Body of pancreas (tissue), 4 donors: ENCODE measurements around the gene HAUS6.

ENCODE experiments used
- POLR2A ChIP-seq, 3 donors: fragments of 450-650 bp; IDR thresholded peaks; one replicate each; pipeline ENCODE4 v1.6.1; 2016; ENCODE audit warnings: antibody characterized with exemption in 3 of 3, mild to moderate bottlenecking in 2 of 3
- TF ChIP-seq, protein P1 (sequence below), 7 experiments: fragments of 450-650 bp in 4 of 7; fragments of 200-600 bp in 3 of 7; sonication (generic) in 3 of 7; IDR thresholded peaks; one replicate each; pipeline ENCODE4 v1.5.1; 2016 to 2019; ENCODE audit warnings: antibody characterized with exemption in 7 of 7

DNA sequence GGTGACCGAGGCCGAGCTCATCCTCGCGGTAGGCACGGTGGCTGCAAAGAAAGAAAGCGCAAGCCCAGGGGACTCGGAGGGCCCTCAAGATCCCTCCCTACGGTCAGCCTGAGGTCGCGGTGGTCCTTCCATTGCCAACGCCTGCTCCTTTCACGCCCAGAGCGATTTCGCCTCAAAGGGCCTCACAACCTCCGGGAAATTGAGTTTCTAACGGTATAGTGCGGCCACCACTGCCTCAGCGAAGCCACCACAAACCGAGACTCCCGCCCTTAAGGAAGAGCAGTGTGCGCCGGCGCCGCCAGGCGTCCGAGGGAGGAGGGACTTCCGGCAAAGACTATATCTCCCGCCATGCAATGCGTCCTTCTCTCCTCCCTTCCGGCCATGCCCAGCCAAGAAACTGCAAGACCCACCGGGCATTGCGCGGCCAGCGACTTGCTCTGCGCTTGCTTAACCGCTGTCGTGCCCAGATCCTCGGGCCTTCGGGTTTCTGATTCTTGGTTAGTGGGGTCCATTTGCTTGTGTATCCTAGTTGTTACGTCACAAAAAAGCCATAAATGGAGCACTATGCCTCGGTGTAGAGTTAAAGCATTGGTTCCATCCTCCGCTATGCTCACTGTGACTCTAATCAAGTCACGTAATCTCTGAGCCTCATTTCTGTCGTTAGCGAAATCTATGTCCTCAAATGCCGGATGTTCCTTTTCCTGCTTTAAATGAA is at the start of gene HAUS6:
- TF ChIP-seq, protein P1, sequence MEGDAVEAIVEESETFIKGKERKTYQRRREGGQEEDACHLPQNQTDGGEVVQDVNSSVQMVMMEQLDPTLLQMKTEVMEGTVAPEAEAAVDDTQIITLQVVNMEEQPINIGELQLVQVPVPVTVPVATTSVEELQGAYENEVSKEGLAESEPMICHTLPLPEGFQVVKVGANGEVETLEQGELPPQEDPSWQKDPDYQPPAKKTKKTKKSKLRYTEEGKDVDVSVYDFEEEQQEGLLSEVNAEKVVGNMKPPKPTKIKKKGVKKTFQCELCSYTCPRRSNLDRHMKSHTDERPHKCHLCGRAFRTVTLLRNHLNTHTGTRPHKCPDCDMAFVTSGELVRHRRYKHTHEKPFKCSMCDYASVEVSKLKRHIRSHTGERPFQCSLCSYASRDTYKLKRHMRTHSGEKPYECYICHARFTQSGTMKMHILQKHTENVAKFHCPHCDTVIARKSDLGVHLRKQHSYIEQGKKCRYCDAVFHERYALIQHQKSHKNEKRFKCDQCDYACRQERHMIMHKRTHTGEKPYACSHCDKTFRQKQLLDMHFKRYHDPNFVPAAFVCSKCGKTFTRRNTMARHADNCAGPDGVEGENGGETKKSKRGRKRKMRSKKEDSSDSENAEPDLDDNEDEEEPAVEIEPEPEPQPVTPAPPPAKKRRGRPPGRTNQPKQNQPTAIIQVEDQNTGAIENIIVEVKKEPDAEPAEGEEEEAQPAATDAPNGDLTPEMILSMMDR (IDR thresholded peaks at IDR 0.05): peak in 6 of 7 experiments; percentile 36 to 87 (median 83)
- peak in 2 of 3 donors; percentile 80 to 83 for TF ChIP-seq POLR2A (IDR thresholded peaks at IDR 0.05)
